ENCODE results near the gene GTPBP4.

DNA sequence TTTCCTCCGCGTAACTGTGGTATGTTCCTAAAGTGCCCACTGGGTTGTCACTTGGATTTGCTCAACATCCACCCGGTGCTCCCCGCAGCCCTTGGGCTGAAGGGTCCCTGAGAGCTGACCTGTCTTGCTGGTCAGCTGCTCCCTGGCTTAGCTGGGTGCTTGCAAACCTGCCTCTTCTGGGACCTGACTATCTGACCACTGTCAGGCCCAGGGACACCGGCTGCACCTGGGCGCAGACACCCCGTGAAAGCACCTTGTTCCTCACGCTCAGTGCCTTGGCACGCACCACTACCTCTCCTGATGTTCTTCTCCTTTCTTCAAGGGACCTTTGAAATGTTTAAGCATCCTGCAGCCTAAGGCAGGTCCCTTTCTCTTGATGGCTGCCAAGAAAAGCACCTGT lies 30.1 kb upstream of the GTPBP4 start:
- TF ChIP-seq POLR2AphosphoS5 (IDR thresholded peaks at IDR 0.05) (no peak), CTCF (IDR thresholded peaks at IDR 0.05) (no peak), POLR2A (IDR thresholded peaks at IDR 0.05) (no peak)

All from gastroesophageal sphincter (tissue), 3 donors.